Hematopoietic multipotent progenitor cell treated with erythropoietin and hydrocortisone succinate and interleukin-3 and kit ligand, for 15 days (in vitro differentiated cells): Measurements from ENCODE around the gene APOBEC3H.

Experiments
- DNase-seq: peaks from one replicate; pipeline ENCODE4 v3.0.0-alpha.2; 2015; ENCODE audit warnings: low spot score

The APOBEC3H gene

GRCh38 chr22:39081016-39081415 lies 16.0 kb upstream of the APOBEC3H start:
- no peak for DNase-seq

- no peak for DNase-seq
Observed at GRCh38 chr22:39081598-39081997, 15.4 kb upstream of the APOBEC3H start.

- no peak for DNase-seq
Observed at GRCh38 chr22:39083212-39084165, 13.6 kb upstream of the APOBEC3H start.

GRCh38 chr22:39084666-39085065 lies 12.4 kb upstream of the APOBEC3H start:
- DNase-seq: no peak

- no peak for DNase-seq
Observed at GRCh38 chr22:39087098-39087497, 9.9 kb upstream of the APOBEC3H start.

- DNase-seq: no peak
Observed at GRCh38 chr22:39087881-39088684, 9.0 kb upstream of the APOBEC3H start.

GRCh38 chr22:39088685-39089032 lies 8.4 kb upstream of the APOBEC3H start:
- no peak for DNase-seq

GRCh38 chr22:39089928-39090327 lies 7.1 kb upstream of the APOBEC3H start:
- DNase-seq: no peak

- no peak for DNase-seq
Observed at GRCh38 chr22:39090426-39091064, 6.5 kb upstream of the APOBEC3H start.

GRCh38 chr22:39091126-39092081 lies 5.6 kb upstream of the APOBEC3H start:
- no peak for DNase-seq

- DNase-seq: no peak
Observed at GRCh38 chr22:39092111-39092862, 4.8 kb upstream of the APOBEC3H start.

GRCh38 chr22:39094717-39095389 lies 2.2 kb upstream of the APOBEC3H start:
- DNase-seq: no peak

- no peak for DNase-seq
Observed at GRCh38 chr22:39095971-39096370, 1.1 kb upstream of the APOBEC3H start.

- no peak for DNase-seq
Observed at GRCh38 chr22:39098026-39098425, 982 bp downstream of the APOBEC3H start.

GRCh38 chr22:39098576-39098975 lies 1.5 kb downstream of the APOBEC3H start:
- no peak for DNase-seq

- no peak for DNase-seq
Observed at GRCh38 chr22:39101226-39101625, 4.2 kb downstream of the APOBEC3H start.

- DNase-seq: no peak
Observed at GRCh38 chr22:39103431-39103830, 6.4 kb downstream of the APOBEC3H start.

- no peak for DNase-seq
Observed at GRCh38 chr22:39106326-39106725, 9.3 kb downstream of the APOBEC3H start.

- DNase-seq: no peak
Observed at GRCh38 chr22:39108487-39108886, 11.4 kb downstream of the APOBEC3H start.

- no peak for DNase-seq
Observed at GRCh38 chr22:39109361-39109760, 12.3 kb downstream of the APOBEC3H start.
